NCI-H1694 treated with DMSO at 0.1 percent for 48 hours (cell line): ENCODE results near the gene TUSC2.
"Not testable (repeated sequence)": the region's sequence is repeated elsewhere in the genome, so short reads cannot be mapped to it uniquely, and the experiment has no call there.

ENCODE experiments used
- DNase-seq: peaks from one replicate; lab custom pipeline; 2025; lab: John Stamatoyannopoulos, UW

The TUSC2 gene

DNA sequence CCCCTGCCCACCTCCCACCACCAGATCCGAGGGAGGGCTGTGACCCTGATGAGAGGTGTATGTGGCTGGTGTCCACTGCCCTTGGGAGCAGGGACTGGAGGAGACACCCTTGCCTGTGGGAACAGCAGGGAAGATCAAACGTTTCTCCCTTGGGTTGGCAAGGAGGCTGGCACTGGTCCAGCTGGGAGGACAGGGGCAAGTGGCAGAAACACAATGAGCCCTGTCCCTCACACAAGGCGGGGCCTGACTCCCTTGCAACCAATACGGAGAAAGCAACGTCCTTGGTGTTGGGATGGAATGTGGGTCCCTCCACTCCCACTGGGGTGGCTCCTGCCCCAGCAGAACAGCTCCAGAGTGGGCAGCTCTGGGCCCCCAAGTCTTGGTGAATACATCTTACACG, 10.7 kb downstream of the TUSC2 start:
- DNase-seq = no peak

GRCh38 chr3:50316657-50317242, 11.3 kb downstream of the TUSC2 start:
- no peak for DNase-seq

DNA sequence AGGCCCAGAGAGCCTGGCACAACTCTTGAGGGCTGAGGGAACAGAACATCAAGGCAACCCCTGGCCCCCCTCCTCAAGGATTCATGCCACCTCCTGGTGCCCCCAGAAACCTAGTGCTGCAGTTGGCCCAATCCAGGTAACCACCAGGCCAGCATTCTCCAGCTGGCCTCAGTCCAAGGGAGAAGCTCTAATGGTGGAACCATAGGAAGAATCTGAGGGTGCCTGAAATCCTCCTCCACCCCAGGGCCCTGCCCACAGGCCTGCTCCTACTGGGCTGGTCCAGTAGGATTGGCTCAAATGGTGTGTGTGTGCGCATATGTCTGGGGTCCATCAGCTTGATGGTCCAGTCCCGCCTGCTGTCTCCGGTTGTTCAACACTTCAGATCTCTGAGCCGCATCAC, 13.2 kb downstream of the TUSC2 start:
- no peak for DNase-seq

DNA sequence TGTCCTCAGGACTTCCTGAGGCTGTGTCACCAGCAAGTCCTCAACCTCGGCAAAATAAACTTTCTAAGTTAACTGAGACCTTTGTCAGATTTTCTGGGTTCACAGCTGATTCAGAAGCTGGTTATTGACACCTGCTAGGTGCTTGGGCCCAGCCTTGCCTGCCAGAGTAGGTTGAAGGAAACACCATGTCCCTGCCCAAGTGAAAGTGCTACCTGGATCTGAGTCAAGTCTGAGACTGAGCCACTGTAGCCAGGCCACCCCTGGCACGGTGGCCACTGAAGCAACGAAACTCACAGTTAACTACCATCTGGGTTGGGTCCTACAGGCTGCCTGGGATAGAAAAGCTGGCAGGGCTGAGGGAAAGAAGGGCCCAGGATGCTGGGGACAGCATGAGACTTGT, 13.7 kb downstream of the TUSC2 start:
- DNase-seq = no peak

GRCh38 chr3:50312041-50312440, 16.0 kb downstream of the TUSC2 start:
- not testable (repeated sequence) for DNase-seq

GRCh38 chr3:50304601-50305000, 23.4 kb downstream of the TUSC2 start:
- DNase-seq = no peak

GRCh38 chr3:50303013-50303815, 24.8 kb downstream of the TUSC2 start, which contains the start of gene HYAL1:
Gene HYAL1 (minus strand): TSS chr3:50303574. CDS start chr3:50302956, 618 bp downstream.
- DNase-seq = no peak

DNA sequence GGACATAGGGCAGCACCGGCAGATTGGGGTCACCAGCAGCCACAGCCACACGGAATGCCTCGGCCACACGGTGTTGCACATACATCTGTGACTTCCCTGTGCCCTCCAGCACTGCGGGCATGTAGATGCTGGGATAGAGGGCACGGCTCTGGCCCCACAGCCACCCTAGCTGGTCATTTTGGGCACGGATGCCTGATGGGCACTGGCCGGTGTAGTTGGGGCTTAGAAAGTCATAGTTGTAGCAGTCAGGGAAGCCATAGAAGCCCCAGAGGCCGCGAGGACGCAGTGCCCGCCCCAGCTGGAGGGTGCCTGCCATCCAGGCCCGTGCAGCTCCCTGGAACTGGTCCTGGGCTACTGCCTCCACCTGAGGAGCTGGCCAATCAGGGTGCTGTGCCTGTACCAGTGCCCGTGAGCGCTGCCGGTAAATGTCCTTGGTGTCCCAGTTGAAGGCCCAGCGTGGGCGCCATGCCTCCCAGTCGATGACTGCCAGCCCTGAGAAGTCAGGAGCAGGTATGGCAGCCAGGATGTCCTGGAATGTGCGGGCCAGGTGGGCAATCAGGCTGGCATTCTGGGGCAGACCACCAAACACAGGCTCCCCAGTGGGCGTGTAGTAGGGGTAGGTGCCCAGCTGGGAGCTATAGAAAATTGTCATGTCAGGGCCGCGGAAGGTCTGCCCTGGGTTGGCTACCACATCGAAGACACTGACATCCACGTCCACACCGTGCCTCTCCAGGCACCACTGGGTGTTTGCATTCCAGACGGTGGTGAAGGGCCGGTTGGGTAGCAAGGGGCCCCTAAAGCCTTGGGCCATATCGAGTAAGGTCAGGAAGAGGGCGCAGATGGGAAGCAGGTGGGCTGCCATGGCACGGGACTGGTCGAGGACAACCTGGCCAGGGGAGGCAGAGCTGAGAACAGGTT, 25.7 kb downstream of the TUSC2 start:
- DNase-seq = no peak

- DNase-seq = no peak
Measured at GRCh38 chr3:50300681-50301254, 27.3 kb downstream of the TUSC2 start.

GRCh38 chr3:50299929-50300680, 27.9 kb downstream of the TUSC2 start:
- no peak for DNase-seq

GRCh38 chr3:50299638-50299928, 28.4 kb downstream of the TUSC2 start:
- no peak for DNase-seq

DNA sequence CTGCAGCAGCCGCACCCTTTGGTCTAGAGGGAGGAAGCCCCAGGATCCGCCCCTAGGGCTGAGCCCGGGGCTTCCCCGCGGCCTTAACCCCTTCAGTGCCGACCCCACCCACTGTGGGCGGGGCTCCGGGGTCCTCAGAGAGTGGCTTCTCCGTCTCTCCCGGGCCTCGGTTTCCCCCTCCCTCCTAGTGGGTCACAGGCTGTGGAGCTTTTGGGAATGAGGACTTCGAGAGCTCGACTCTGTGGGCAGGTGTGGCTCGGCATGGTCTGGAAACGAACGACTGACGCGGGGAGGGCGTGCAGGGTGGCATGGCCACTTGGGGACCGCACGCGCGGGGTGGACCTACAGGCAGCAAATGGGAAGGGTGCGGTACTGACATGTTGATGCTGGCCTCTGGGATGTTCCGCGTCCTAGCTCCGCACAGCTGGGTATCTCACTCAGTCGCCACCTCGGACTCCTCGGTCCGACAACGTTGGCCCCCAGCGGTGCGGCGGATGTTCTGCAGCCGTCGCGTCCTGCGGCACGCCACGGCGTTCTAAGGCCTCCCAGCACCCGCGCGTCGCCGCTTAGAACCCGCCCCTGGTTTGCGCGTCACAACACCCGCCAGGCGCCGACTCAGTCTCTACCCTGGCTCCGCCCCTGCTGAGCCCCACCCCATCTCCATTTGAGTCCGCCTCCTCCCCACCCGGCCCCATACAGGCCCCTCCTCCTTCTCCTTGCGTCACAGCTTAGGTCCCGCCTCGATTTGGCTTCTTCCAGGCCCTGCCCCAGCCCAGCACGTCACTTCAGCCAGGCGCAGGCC, 29.0 kb downstream of the TUSC2 start, which contains the start of the genes HYAL3 and NAA80:
TSS of gene HYAL3 (minus strand) at position 570 of the 802 bp plus-strand sequence. CDS start 3,803 bp downstream, outside the sequence.
TSS of gene NAA80 (minus strand) at position 570 of the 802 bp plus-strand sequence. CDS start 1,942 bp downstream, outside the sequence.
- DNase-seq = peak; percentile 78

DNA sequence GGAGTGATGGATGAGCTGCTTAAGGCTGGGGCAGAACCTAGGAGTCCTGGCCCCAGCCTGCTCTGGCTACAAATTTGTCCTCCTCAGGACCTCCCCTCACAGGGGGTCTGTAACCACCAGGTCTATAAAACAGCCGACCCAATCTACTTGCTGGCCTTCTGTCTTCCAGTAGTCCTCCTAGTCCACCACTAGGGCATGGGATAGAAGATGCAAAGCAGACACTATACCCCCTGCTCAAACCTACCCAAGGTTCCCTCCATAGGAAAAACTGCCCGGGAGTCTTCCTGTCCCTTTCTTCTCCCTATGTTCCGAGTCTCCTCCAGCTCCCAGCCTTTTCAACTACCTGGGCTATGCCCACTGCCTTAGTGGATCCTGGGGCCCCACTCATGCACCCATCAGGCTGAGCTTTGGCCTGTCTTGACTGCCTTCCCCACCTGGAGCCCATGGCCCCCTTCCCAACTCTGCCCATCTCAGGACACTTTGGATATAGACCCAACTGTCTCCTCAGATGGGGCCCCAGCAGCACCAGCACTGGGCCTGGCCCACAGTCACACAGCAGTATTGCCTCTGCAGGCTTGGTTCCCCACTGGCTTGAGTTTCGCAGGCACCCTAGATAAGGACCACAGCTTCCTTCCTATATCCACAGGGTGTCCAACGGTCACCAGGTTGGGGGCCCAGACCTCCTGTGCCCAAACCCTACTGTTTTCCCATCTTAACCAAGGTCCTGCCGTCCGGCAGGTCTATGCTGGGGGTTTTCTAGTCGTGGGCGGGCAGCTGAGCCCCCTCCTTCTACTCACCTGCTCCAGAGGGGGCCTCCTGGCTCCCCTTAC, 29.9 kb downstream of the TUSC2 start:
- no peak for DNase-seq

- DNase-seq = no peak
Measured at GRCh38 chr3:50297384-50297775, 30.6 kb downstream of the TUSC2 start.

- no peak for DNase-seq
Measured at GRCh38 chr3:50296721-50297383, 31.2 kb downstream of the TUSC2 start.

- no peak for DNase-seq
Measured at GRCh38 chr3:50295553-50296431, 32.2 kb downstream of the TUSC2 start.

DNA sequence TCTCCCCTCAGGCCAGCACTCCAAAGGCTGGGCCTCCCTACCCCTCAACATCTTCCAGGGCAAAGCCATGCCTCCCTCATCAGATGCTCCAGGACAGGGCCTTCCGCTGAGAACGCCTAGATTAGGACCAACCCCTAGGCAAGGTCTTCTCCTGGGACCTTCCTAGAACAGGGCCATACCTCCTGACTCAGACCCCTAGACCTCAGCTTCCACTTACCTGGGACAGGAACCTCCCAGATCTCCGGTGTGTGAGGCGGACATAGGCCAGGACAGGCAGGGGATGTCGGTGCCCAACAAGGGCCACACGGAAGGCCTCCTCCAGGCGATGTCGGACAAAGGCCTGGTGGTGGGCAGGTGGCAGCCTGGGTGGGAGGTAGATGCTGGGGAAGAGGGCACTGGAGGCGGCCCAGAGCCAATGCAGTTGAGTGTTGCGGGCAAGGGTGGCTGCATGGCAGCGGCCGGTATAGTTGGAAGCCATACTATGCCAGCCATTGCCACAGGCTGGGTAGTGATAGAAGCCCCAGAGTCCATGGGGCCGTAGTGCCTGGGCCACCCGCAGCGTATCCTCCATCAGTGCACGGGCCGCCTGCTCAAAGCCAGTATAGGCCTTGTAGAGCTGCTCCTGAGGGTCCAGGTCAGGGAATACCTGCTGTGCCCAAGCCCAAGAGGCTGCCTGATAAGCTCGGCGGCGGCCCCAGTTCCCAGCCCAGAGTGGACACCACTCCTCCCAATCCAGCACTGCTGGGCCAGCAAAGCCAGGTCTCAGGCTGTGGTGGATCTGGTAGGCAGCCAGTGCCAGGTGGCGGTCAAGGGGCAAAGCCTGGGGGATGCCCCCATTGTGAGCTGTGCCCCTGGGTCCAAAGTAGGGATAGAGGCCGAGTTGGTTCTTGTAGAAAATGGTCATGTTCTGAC, 33.3 kb downstream of the TUSC2 start:
- no peak for DNase-seq
